Measurements from ENCODE around the gene SULT4A1. TPM values are rescaled to one million over a fixed set of nuclear protein-coding genes. Genes with fewer than 3 reads are reported as not detected.

The SULT4A1 gene
- total RNA-seq, 1 donor from 2014 or later: 5.9 TPM

DNA sequence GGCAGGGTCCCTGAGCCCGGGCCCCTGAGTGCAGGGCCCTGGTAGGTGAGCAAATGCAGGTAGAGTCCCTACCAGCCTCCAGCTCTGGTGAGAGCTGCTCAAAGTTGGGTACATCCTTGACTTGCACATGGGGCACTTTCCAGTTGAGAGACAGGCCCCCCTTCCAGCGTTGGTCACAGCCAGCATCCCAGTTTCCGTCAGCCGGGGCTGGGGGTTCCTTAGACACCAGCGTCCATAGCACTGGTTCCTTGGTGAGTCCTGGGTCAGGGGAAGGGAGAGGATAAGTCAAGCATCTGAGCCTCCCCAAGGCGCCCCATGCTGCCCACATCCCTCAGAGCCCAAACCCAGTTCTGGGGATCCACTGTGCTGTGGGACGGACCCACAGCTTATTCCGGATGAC, 23.9 kb upstream of the SULT4A1 start:
- peaks cover 4% of the 10 kb centered on the region for H3K4me1 ChIP-seq (ENCODE audit: insufficient read depth, low read length)
- no peak overlapping the region for H3K4me3 ChIP-seq (ENCODE audit: insufficient read depth, low read depth, low read length)
- no peaks in the 10 kb centered on the region for H4K20me1 ChIP-seq (ENCODE audit: insufficient read depth, low read length)
- no peak overlapping the region for H3K9ac ChIP-seq (ENCODE audit: low read length)
- no peak overlapping the region for H2AFZ ChIP-seq (ENCODE audit: low read depth, low read length)
- H3K27me3 Mint-ChIP-seq (ENCODE audit: low read depth, unreplicated experiment): peaks cover 47% of the 10 kb centered on the region
- H3K27me3 ChIP-seq (ENCODE audit: insufficient read depth, low read length): peaks cover 21% of the 10 kb centered on the region
- H3K4me2 ChIP-seq (ENCODE audit: low read length): no peak overlapping the region
- H3K9me3 ChIP-seq (ENCODE audit: insufficient read depth, low read depth, low read length): no peaks in the 10 kb centered on the region
- no peak for TF ChIP-seq EZH2 (IDR thresholded peaks at IDR 0.05; ENCODE audit: insufficient read depth, low read length)
- TF ChIP-seq, protein P1, sequence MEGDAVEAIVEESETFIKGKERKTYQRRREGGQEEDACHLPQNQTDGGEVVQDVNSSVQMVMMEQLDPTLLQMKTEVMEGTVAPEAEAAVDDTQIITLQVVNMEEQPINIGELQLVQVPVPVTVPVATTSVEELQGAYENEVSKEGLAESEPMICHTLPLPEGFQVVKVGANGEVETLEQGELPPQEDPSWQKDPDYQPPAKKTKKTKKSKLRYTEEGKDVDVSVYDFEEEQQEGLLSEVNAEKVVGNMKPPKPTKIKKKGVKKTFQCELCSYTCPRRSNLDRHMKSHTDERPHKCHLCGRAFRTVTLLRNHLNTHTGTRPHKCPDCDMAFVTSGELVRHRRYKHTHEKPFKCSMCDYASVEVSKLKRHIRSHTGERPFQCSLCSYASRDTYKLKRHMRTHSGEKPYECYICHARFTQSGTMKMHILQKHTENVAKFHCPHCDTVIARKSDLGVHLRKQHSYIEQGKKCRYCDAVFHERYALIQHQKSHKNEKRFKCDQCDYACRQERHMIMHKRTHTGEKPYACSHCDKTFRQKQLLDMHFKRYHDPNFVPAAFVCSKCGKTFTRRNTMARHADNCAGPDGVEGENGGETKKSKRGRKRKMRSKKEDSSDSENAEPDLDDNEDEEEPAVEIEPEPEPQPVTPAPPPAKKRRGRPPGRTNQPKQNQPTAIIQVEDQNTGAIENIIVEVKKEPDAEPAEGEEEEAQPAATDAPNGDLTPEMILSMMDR (IDR thresholded peaks at IDR 0.05; ENCODE audit: insufficient read depth, low read depth, low read length): no peak
- peaks cover 3% of the 10 kb centered on the region for H3K9me3 Mint-ChIP-seq (ENCODE audit: unreplicated experiment)
- DNase-seq (ENCODE audit: low read depth) (no peak), FAIRE-seq (no peak)
- H3K4me1 Mint-ChIP-seq (ENCODE audit: low read depth, unreplicated experiment): no peaks in the 10 kb centered on the region
- no peaks in the 10 kb centered on the region for H3K36me3 ChIP-seq (ENCODE audit: insufficient read depth, low read length)
- no peaks in the 10 kb centered on the region for H3K36me3 Mint-ChIP-seq (ENCODE audit: low read depth, unreplicated experiment)
- no peak overlapping the region for H3K27ac ChIP-seq (ENCODE audit: low read depth, low read length)
- no peak overlapping the region for H3K4me3 Mint-ChIP-seq (ENCODE audit: unreplicated experiment)
- H3K27ac Mint-ChIP-seq (ENCODE audit: unreplicated experiment): no peak overlapping the region
- H3K79me2 ChIP-seq (ENCODE audit: insufficient read depth, low read length): no peaks in the 10 kb centered on the region

DNA sequence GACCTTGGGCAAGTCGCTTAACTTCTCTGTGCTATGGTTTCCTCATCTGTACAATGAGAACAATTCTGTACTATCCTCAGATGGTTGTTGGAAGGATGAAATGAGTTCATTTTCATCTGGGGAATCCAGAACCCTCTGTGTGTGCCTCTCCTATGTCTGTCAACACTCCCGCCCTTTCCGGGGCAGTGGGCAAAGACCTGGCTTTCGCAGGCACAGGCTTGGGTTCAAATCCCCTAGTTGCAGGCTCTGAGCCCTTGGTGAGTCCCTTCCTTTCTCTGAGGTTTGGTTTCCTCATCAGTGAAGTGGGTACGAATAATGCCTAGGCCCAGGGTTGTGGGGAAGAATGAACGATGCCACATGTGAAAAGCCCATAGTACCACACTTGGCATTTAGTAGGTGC, 23.5 kb upstream of the SULT4A1 start:
- Mint-ChIP-seq H3K27me3 (ENCODE audit: low read depth, unreplicated experiment) (peaks cover 43% of the 10 kb centered on the region), H3K4me1 (ENCODE audit: low read depth, unreplicated experiment) (no peaks in the 10 kb centered on the region), H3K4me3 (ENCODE audit: unreplicated experiment) (no peak overlapping the region), H3K9me3 (ENCODE audit: unreplicated experiment) (peaks cover 3% of the 10 kb centered on the region), H3K27ac (ENCODE audit: unreplicated experiment) (no peak overlapping the region), H3K36me3 (ENCODE audit: low read depth, unreplicated experiment) (no peaks in the 10 kb centered on the region)
- FAIRE-seq (no peak), DNase-seq (ENCODE audit: low read depth) (no peak)
- H3K4me2 ChIP-seq (ENCODE audit: low read length): no peak overlapping the region
- H3K9ac ChIP-seq (ENCODE audit: low read length): no peak overlapping the region
- H3K9me3 ChIP-seq (ENCODE audit: insufficient read depth, low read depth, low read length): no peaks in the 10 kb centered on the region
- H3K27ac ChIP-seq (ENCODE audit: low read depth, low read length): no peak overlapping the region
- peaks cover 17% of the 10 kb centered on the region for H3K27me3 ChIP-seq (ENCODE audit: insufficient read depth, low read length)
- no peak overlapping the region for H2AFZ ChIP-seq (ENCODE audit: low read depth, low read length)
- H3K4me3 ChIP-seq (ENCODE audit: insufficient read depth, low read depth, low read length): no peak overlapping the region
- H3K79me2 ChIP-seq (ENCODE audit: insufficient read depth, low read length): no peaks in the 10 kb centered on the region
- H3K36me3 ChIP-seq (ENCODE audit: insufficient read depth, low read length): no peaks in the 10 kb centered on the region
- H3K4me1 ChIP-seq (ENCODE audit: insufficient read depth, low read length): no peaks in the 10 kb centered on the region
- no peaks in the 10 kb centered on the region for H4K20me1 ChIP-seq (ENCODE audit: insufficient read depth, low read length)
- TF ChIP-seq, protein P1 (IDR thresholded peaks at IDR 0.05; ENCODE audit: insufficient read depth, low read depth, low read length): no peak
- no peak for TF ChIP-seq EZH2 (IDR thresholded peaks at IDR 0.05; ENCODE audit: insufficient read depth, low read length)

DNA sequence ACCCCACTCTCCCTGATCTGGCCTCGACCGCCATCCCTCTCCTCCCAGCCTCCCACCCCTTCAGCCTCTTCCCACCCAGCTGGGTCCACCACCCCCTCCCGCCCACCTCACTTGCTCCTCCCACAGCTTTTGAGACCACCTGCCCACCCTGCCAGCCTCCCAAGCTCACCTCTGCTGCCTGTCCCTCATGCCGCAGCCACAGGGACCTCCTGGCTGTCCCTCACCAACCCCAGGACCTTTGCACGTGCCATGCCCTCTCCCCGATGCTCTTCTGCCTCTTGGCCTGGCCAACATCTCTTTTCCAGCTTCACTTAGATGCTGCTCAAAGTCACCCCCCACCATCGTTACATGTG, 23.0 kb upstream of the SULT4A1 start:
- Histone ChIP-seq H3K27me3 (ENCODE audit: insufficient read depth, low read length) (peaks cover 13% of the 10 kb centered on the region), H3K4me3 (ENCODE audit: insufficient read depth, low read depth, low read length) (no peak overlapping the region)
- FAIRE-seq: no peak

More for the DNA sequence above, 23.0 kb upstream of the SULT4A1 start:
- Histone ChIP-seq H4K20me1 (ENCODE audit: insufficient read depth, low read length) (no peaks in the 10 kb centered on the region), H3K79me2 (ENCODE audit: insufficient read depth, low read length) (no peaks in the 10 kb centered on the region), H3K4me1 (ENCODE audit: insufficient read depth, low read length) (no peaks in the 10 kb centered on the region), H3K27ac (ENCODE audit: low read depth, low read length) (no peak overlapping the region), H2AFZ (ENCODE audit: low read depth, low read length) (no peak overlapping the region), H3K9me3 (ENCODE audit: insufficient read depth, low read depth, low read length) (no peaks in the 10 kb centered on the region), H3K4me2 (ENCODE audit: low read length) (no peak overlapping the region), H3K9ac (ENCODE audit: low read length) (no peak overlapping the region), H3K36me3 (ENCODE audit: insufficient read depth, low read length) (no peaks in the 10 kb centered on the region)
- no peaks in the 10 kb centered on the region for H3K4me1 Mint-ChIP-seq (ENCODE audit: low read depth, unreplicated experiment)
- H3K27me3 Mint-ChIP-seq (ENCODE audit: low read depth, unreplicated experiment): peaks cover 43% of the 10 kb centered on the region
- peaks cover 3% of the 10 kb centered on the region for H3K9me3 Mint-ChIP-seq (ENCODE audit: unreplicated experiment)
- H3K4me3 Mint-ChIP-seq (ENCODE audit: unreplicated experiment): no peak overlapping the region
- DNase-seq (ENCODE audit: low read depth): no peak
- no peaks in the 10 kb centered on the region for H3K36me3 Mint-ChIP-seq (ENCODE audit: low read depth, unreplicated experiment)
- TF ChIP-seq, protein P1 (IDR thresholded peaks at IDR 0.05; ENCODE audit: insufficient read depth, low read depth, low read length): no peak
- no peak for TF ChIP-seq EZH2 (IDR thresholded peaks at IDR 0.05; ENCODE audit: insufficient read depth, low read length)
- no peak overlapping the region for H3K27ac Mint-ChIP-seq (ENCODE audit: unreplicated experiment)
